ENCODE results near the gene UAP1.

GRCh38 chr1:162554258-162554657 is 7.3 kb upstream of the UAP1 start:
- TF ChIP-seq POLR2AphosphoS5 (IDR thresholded peaks at IDR 0.05; ENCODE audit: low read depth, low read length): no peak
- TF ChIP-seq CTCF (IDR thresholded peaks at IDR 0.05): no peak
- no peak for TF ChIP-seq FOXJ3 (CRISPR knock-in tag; IDR thresholded peaks at IDR 0.05)
- TF ChIP-seq RFX5 (IDR thresholded peaks at IDR 0.05; ENCODE audit: low read length): no peak
- TF ChIP-seq EP300 (IDR thresholded peaks at IDR 0.05; ENCODE audit: borderline replicate concordance in 1 of 2, low read depth in 1 of 2, low read length in 1 of 2): no peak
- TF ChIP-seq GABPA (IDR thresholded peaks at IDR 0.05; ENCODE audit: low read depth): no peak
- TF ChIP-seq JUND (IDR thresholded peaks at IDR 0.05): no peak
- TF ChIP-seq MEF2A (IDR thresholded peaks at IDR 0.05; ENCODE audit: borderline replicate concordance, low read depth): no peak

Data from SK-N-SH (cell line).